Measurements from ENCODE around the gene CBS.
"Not testable (repeated sequence)": the region's sequence is repeated elsewhere in the genome, so short reads cannot be mapped to it uniquely, and the experiment has no call there.

Gene CBS

GRCh38 chr21:43075170-43076022 lies at the start of gene CBS:
CBS (minus strand) TSS chr21:43075835; CDS start chr21:43072193, 3,642 bp downstream.
- not testable (repeated sequence) for H3K4me3 ChIP-seq (ENCODE audit: control insufficient read depth, low read depth, low read length); DNase-seq (ENCODE audit: low read depth)

- not testable (repeated sequence) for DNase-seq (ENCODE audit: low read depth); H3K4me3 ChIP-seq (ENCODE audit: control insufficient read depth, low read depth, low read length)
Observed at GRCh38 chr21:43115956-43116355, 40.3 kb upstream of the CBS start.

GRCh38 chr21:43114483-43114882 lies 38.8 kb upstream of the CBS start:
- not testable (repeated sequence) for H3K4me3 ChIP-seq (ENCODE audit: control insufficient read depth, low read depth, low read length); DNase-seq (ENCODE audit: low read depth)

GRCh38 chr21:43109006-43109405 lies 33.4 kb upstream of the CBS start:
- not testable (repeated sequence) for H3K4me3 ChIP-seq (ENCODE audit: control insufficient read depth, low read depth, low read length)

GRCh38 chr21:43108177-43108576 lies 32.5 kb upstream of the CBS start:
- not testable (repeated sequence) for DNase-seq (ENCODE audit: low read depth); H3K4me3 ChIP-seq (ENCODE audit: control insufficient read depth, low read depth, low read length)

More at GRCh38 chr21:43109006-43109405, 33.4 kb upstream of the CBS start:
- not testable (repeated sequence) for DNase-seq (ENCODE audit: low read depth)

GRCh38 chr21:43107794-43108137 lies 32.1 kb upstream of the CBS start:
- DNase-seq (ENCODE audit: low read depth); H3K4me3 ChIP-seq (ENCODE audit: control insufficient read depth, low read depth, low read length): not testable (repeated sequence)

- DNase-seq (ENCODE audit: low read depth) = peak; percentile 2
- peak within 1 kb of the TSS; percentile 52 for H3K4me3 ChIP-seq (ENCODE audit: control insufficient read depth, low read depth, low read length)
Observed at GRCh38 chr21:43106965-43107793, 31.5 kb upstream of the CBS start, which contains the start of gene U2AF1. U2AF1 (minus strand) TSS chr21:43107570; CDS start chr21:43107494, 76 bp downstream.

- DNase-seq (ENCODE audit: low read depth) = not testable (repeated sequence)
Observed at GRCh38 chr21:43104642-43105041, 29.0 kb upstream of the CBS start.

GRCh38 chr21:43102281-43102680 lies 26.6 kb upstream of the CBS start:
- DNase-seq (ENCODE audit: low read depth) = not testable (repeated sequence)

More at GRCh38 chr21:43104642-43105041, 29.0 kb upstream of the CBS start:
- not testable (repeated sequence) for H3K4me3 ChIP-seq (ENCODE audit: control insufficient read depth, low read depth, low read length)

GRCh38 chr21:43101676-43102075 lies 26.0 kb upstream of the CBS start:
- not testable (repeated sequence) for H3K4me3 ChIP-seq (ENCODE audit: control insufficient read depth, low read depth, low read length); DNase-seq (ENCODE audit: low read depth)

More at GRCh38 chr21:43102281-43102680, 26.6 kb upstream of the CBS start:
- not testable (repeated sequence) for H3K4me3 ChIP-seq (ENCODE audit: control insufficient read depth, low read depth, low read length)

GRCh38 chr21:43101000-43101399 lies 25.4 kb upstream of the CBS start:
- not testable (repeated sequence) for DNase-seq (ENCODE audit: low read depth); H3K4me3 ChIP-seq (ENCODE audit: control insufficient read depth, low read depth, low read length)

- DNase-seq (ENCODE audit: low read depth); H3K4me3 ChIP-seq (ENCODE audit: control insufficient read depth, low read depth, low read length): not testable (repeated sequence)
Observed at GRCh38 chr21:43091979-43092614, 16.5 kb upstream of the CBS start.

GRCh38 chr21:43090947-43091346 lies 15.3 kb upstream of the CBS start:
- not testable (repeated sequence) for DNase-seq (ENCODE audit: low read depth); H3K4me3 ChIP-seq (ENCODE audit: control insufficient read depth, low read depth, low read length)

GRCh38 chr21:43089463-43089862 lies 13.8 kb upstream of the CBS start:
- H3K4me3 ChIP-seq (ENCODE audit: control insufficient read depth, low read depth, low read length); DNase-seq (ENCODE audit: low read depth): not testable (repeated sequence)

GRCh38 chr21:43082587-43083300 lies 7.1 kb upstream of the CBS start:
- not testable (repeated sequence) for DNase-seq (ENCODE audit: low read depth)

GRCh38 chr21:43076643-43077042 lies 1.0 kb upstream of the CBS start:
- not testable (repeated sequence) for DNase-seq (ENCODE audit: low read depth); H3K4me3 ChIP-seq (ENCODE audit: control insufficient read depth, low read depth, low read length)

More at GRCh38 chr21:43082587-43083300, 7.1 kb upstream of the CBS start:
- not testable (repeated sequence) for H3K4me3 ChIP-seq (ENCODE audit: control insufficient read depth, low read depth, low read length)

GRCh38 chr21:43076023-43076637 lies 495 bp upstream of the CBS start:
- not testable (repeated sequence) for H3K4me3 ChIP-seq (ENCODE audit: control insufficient read depth, low read depth, low read length); DNase-seq (ENCODE audit: low read depth)
